Mesenchymal stem cell (in vitro differentiated cells and primary cell): Measurements from ENCODE around the gene SPECC1L.

Experiments used
- DNase-seq: peaks from one replicate; pipeline ENCODE4 v3.0.0-alpha.2; 2013
- H2AFZ ChIP-seq: one replicate; pipeline ENCODE4 v1.6.1; 2013; ENCODE audit warnings: low read depth, mild to moderate bottlenecking, control low read depth, inconsistent platforms, low read length, moderate library complexity
- H2AK5ac ChIP-seq: 2 replicates; pipeline ENCODE4 v1.6.1; 2013; ENCODE audit warnings: low read length, moderate library complexity, mild to moderate bottlenecking, inconsistent platforms; ENCODE audit not compliant: severe bottlenecking
- H2BK120ac ChIP-seq: one replicate; pipeline ENCODE4 v1.6.1; 2013; ENCODE audit warnings: low read depth, mild to moderate bottlenecking, inconsistent platforms, low read length, moderate library complexity
- H2BK12ac ChIP-seq, 2 experiments: one replicate each; pipeline ENCODE4 v1.6.1; 2013; ENCODE audit warnings: inconsistent platforms in 2 of 2, low read length in 2 of 2, mild to moderate bottlenecking in 2 of 2, moderate library complexity in 2 of 2, control low read depth in 1 of 2
- H2BK15ac ChIP-seq: one replicate; pipeline ENCODE4 v1.6.1; 2013; ENCODE audit warnings: mild to moderate bottlenecking, low read depth, inconsistent platforms; ENCODE audit not compliant: poor library complexity, severe bottlenecking
- H2BK5ac ChIP-seq: 2 replicates; pipeline ENCODE4 v1.6.1; 2013; ENCODE audit warnings: low read depth, mild to moderate bottlenecking, low read length, control low read depth, inconsistent platforms; ENCODE audit not compliant: poor library complexity, severe bottlenecking
- H3K14ac ChIP-seq, 2 experiments: one replicate each; pipeline ENCODE4 v1.6.1; 2013; ENCODE audit warnings: inconsistent platforms in 2 of 2, low read length in 2 of 2, control low read depth in 1 of 2, mild to moderate bottlenecking in 1 of 2, moderate library complexity in 1 of 2
- H3K18ac ChIP-seq, 2 experiments: one replicate each; pipeline ENCODE4 v1.6.1; 2013; ENCODE audit warnings: inconsistent platforms in 2 of 2, low read length in 2 of 2, control low read depth in 1 of 2, low read depth in 1 of 2, mild to moderate bottlenecking in 1 of 2
- H3K23ac ChIP-seq, 2 experiments: one replicate each; pipeline ENCODE4 v1.6.1; 2013; ENCODE audit warnings: inconsistent platforms in 2 of 2, low read length in 2 of 2, mild to moderate bottlenecking in 2 of 2, moderate library complexity in 2 of 2, control low read depth in 1 of 2
- H3K27ac ChIP-seq: 2 replicates; pipeline ENCODE4 v1.5.1; 2013; ENCODE audit warnings: mild to moderate bottlenecking, moderate library complexity, low read length, control low read depth, inconsistent platforms; ENCODE audit not compliant: poor library complexity, severe bottlenecking
- H3K27me3 ChIP-seq, 2 experiments: 2 replicates each; pipeline versions ENCODE4 v1.6.1 to v1.7.0; 2013; ENCODE audit warnings: low read length in 2 of 2, mild to moderate bottlenecking in 2 of 2, moderate library complexity in 2 of 2, control low read depth in 1 of 2, inconsistent platforms in 1 of 2; ENCODE audit not compliant: control insufficient read depth in 1 of 2, insufficient read depth in 1 of 2
- H3K36me3 ChIP-seq, 2 experiments: 2 replicates each; pipeline versions ENCODE4 v1.6.1 to v1.7.0; 2013; ENCODE audit warnings: low read length in 2 of 2, control low read depth in 1 of 2, inconsistent platforms in 1 of 2, low read depth in 1 of 2, mild to moderate bottlenecking in 1 of 2; ENCODE audit not compliant: insufficient read depth in 2 of 2, control insufficient read depth in 1 of 2
- H3K4ac ChIP-seq, 2 experiments: one replicate each; pipeline ENCODE4 v1.6.1; 2013; ENCODE audit warnings: inconsistent platforms in 2 of 2, low read length in 2 of 2, mild to moderate bottlenecking in 2 of 2, moderate library complexity in 2 of 2, control low read depth in 1 of 2, low read depth in 1 of 2
- H3K4me1 ChIP-seq: 2 replicates; pipeline ENCODE4 v1.6.1; 2013; ENCODE audit warnings: low read depth, low read length, control low read depth; ENCODE audit not compliant: control insufficient read depth, insufficient read depth
- H3K4me2 ChIP-seq: 2 replicates; pipeline ENCODE4 v1.6.1; 2013; ENCODE audit warnings: low read length, mild to moderate bottlenecking, inconsistent platforms; ENCODE audit not compliant: poor library complexity, severe bottlenecking
- H3K4me3 ChIP-seq, 2 experiments: 2 replicates each; pipeline versions ENCODE4 v1.5.1 to v1.7.0; 2013; ENCODE audit warnings: low read length in 2 of 2, mild to moderate bottlenecking in 2 of 2, control low read depth in 1 of 2, low read depth in 1 of 2; ENCODE audit not compliant: insufficient read depth in 1 of 2
- H3K79me1 ChIP-seq: replicated peaks from 2 replicates; pipeline ENCODE4 v1.6.1; 2013; ENCODE audit warnings: mild to moderate bottlenecking, control low read depth, low read length, inconsistent platforms; ENCODE audit not compliant: poor library complexity, severe bottlenecking
- H3K9ac ChIP-seq: 2 replicates; pipeline ENCODE4 v1.7.0; 2013; ENCODE audit warnings: mild to moderate bottlenecking, low read length, moderate library complexity
- H3K9me3 ChIP-seq: 2 replicates; pipeline ENCODE4 v1.7.0; 2013; ENCODE audit warnings: mild to moderate bottlenecking, low read length; ENCODE audit not compliant: control insufficient read depth
- H4K8ac ChIP-seq: one replicate; pipeline ENCODE4 v1.6.1; 2013; ENCODE audit warnings: inconsistent platforms, mild to moderate bottlenecking, low read length, moderate library complexity
- H4K91ac ChIP-seq: one replicate; pipeline ENCODE4 v1.6.1; 2013; ENCODE audit warnings: mild to moderate bottlenecking, low read length, inconsistent platforms
- WGBS: methylation state at CpG from one replicate; pipeline ENCODE4 v1.1.7; 2013; ENCODE audit warnings: mixed read lengths; 5-methylcytosine and 5-hydroxymethylcytosine counted together

Gene SPECC1L

GRCh38 chr22:24400034-24400725 lies 129.5 kb downstream of the SPECC1L start:
- WGBS = 70% methylated on average over 2 of the region's 8 CpGs
- Histone ChIP-seq H2AFZ (no peak overlapping the region), H3K4me1 (peaks cover 11% of the 10 kb centered on the region), H3K36me3 (peaks cover 27 to 53% of the 10 kb centered on the region in 2 experiments), H2BK5ac (no peak overlapping the region), H4K91ac (no peak overlapping the region), H3K14ac (no peak overlapping the region), H2AK5ac (no peak overlapping the region), H4K8ac (no peak overlapping the region), H3K9me3 (no peaks in the 10 kb centered on the region), H3K4me2 (no peak overlapping the region), H3K4ac (no peak overlapping the region), H3K18ac (peak overlapping the region in 1 of 2 experiments; percentile 42), H3K27me3 (no peaks in the 10 kb centered on the region), H3K4me3 (peak overlapping the region in 1 of 2 experiments; percentile 52), H3K27ac (no peak overlapping the region), H3K9ac (peak overlapping the region; percentile 52), H3K23ac (no peak overlapping the region), H2BK12ac (no peak overlapping the region), H3K79me1 (peaks cover 24% of the 10 kb centered on the region), H2BK15ac (no peak overlapping the region), H2BK120ac (no peak overlapping the region)
- DNase-seq = no peak

GRCh38 chr22:24400726-24401596 lies 130.3 kb downstream of the SPECC1L start:
- Histone ChIP-seq H3K4me2 (no peak overlapping the region), H3K4me3 (peak overlapping the region in 1 of 2 experiments; percentile 52), H3K14ac (peak overlapping the region in 1 of 2 experiments; percentile 46), H2BK15ac (no peak overlapping the region), H3K27ac (no peak overlapping the region), H2AFZ (no peak overlapping the region), H3K4me1 (peaks cover 11% of the 10 kb centered on the region), H3K79me1 (peaks cover 26% of the 10 kb centered on the region), H2AK5ac (no peak overlapping the region), H3K18ac (peak overlapping the region; percentile 73 to 88), H2BK5ac (no peak overlapping the region), H3K9me3 (no peaks in the 10 kb centered on the region), H4K91ac (peak overlapping the region; percentile 52), H2BK12ac (peak overlapping the region; percentile 90 to 94), H3K23ac (no peak overlapping the region), H3K4ac (peak overlapping the region; percentile 52 to 88), H3K36me3 (peaks cover 29 to 50% of the 10 kb centered on the region in 2 experiments), H4K8ac (peak overlapping the region; percentile 39), H3K9ac (peak overlapping the region; percentile 52), H3K27me3 (no peaks in the 10 kb centered on the region), H2BK120ac (peak overlapping the region; percentile 29)
- WGBS = 49% methylated on average over 9 of the region's 9 CpGs
- DNase-seq = peak; percentile 90

- Histone ChIP-seq H4K91ac (peak overlapping the region; percentile 40), H3K18ac (peak overlapping the region; percentile 74 to 81), H3K9me3 (no peaks in the 10 kb centered on the region), H3K4ac (peak overlapping the region in 1 of 2 experiments; percentile 87), H2BK120ac (no peak overlapping the region), H4K8ac (no peak overlapping the region), H3K4me2 (no peak overlapping the region), H3K27ac (no peak overlapping the region), H3K23ac (peak overlapping the region in 1 of 2 experiments; percentile 44), H3K4me1 (peaks cover 20% of the 10 kb centered on the region), H3K27me3 (no peaks in the 10 kb centered on the region), H2AFZ (no peak overlapping the region), H2BK12ac (peak overlapping the region; percentile 26 to 90), H2BK5ac (no peak overlapping the region), H2AK5ac (no peak overlapping the region), H3K36me3 (peaks cover 32 to 48% of the 10 kb centered on the region in 2 experiments), H3K79me1 (peaks cover 28% of the 10 kb centered on the region), H2BK15ac (peak overlapping the region; percentile 83), H3K9ac (no peak overlapping the region), H3K14ac (peak overlapping the region in 1 of 2 experiments; percentile 86), H3K4me3 (no peak overlapping the region)
- DNase-seq = no peak
- 89% methylated on average over 5 of the region's 5 CpGs for WGBS
These were observed 131.3 kb downstream of the SPECC1L start for GRCh38 chr22:24401931-24402367.
